Measurements from ENCODE around the gene TMEM201.
"Not testable (repeated sequence)": the region's sequence is repeated elsewhere in the genome, so short reads cannot be mapped to it uniquely, and the experiment has no call there.

The TMEM201 gene

DNA sequence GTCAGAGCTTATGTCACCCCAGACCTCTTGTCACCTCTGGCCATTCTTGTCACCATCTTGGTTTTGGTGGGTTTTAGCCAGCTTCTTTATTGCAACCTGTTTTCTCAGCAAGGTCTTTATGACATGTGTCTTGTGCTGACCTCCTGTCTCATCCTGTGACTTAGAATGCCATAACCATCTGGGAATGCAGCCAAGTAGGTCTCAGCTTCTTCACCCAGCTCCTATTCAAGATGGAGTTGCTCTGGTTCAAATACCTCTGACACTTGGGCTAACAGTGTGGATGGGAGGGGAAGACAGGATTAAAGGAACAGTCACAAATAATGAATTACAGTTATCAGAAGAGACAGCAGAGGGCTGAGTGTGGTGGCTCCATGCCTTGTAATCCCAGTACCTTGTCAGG, 32.3 kb downstream of the TMEM201 start:
- H3K36me3 ChIP-seq (ENCODE audit: control insufficient read depth, insufficient read depth, low read length): no peaks in the 10 kb centered on the region
- H3K9me3 ChIP-seq (ENCODE audit: control insufficient read depth, low read length): no peaks in the 10 kb centered on the region
- no peak overlapping the region for H3K27ac ChIP-seq (ENCODE audit: insufficient read depth, low read depth, low read length, poor library complexity, severe bottlenecking)
- no peaks in the 10 kb centered on the region for H3K27me3 ChIP-seq (ENCODE audit: control insufficient read depth, insufficient read depth, low read length, poor library complexity, severe bottlenecking)
- no peak overlapping the region for H3K4me3 ChIP-seq (ENCODE audit: insufficient read depth, low read depth, low read length)
- H3K4me1 ChIP-seq (ENCODE audit: control insufficient read depth, insufficient read depth, low read length): no peaks in the 10 kb centered on the region

DNA sequence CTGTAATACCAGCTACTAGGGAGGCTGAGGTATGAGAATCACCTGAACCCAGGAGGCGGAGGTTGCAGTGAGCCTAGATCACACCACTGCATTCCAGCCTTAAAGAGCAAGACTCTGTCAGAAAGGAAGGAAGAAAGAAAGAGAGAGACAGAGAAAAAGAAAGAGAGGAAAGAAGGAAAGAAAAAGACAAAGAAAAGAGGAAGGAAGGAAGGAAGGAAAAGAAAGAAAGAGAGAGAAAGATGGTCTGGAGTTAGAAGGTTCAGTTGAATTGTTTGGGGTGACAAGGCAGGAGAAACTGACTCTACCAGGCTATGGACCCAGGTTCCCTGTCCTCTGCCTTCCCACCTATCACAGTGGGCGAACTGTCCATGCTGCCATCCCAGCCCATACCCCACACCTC, 35.4 kb downstream of the TMEM201 start:
- no peaks in the 10 kb centered on the region for H3K4me1 ChIP-seq (ENCODE audit: control insufficient read depth, insufficient read depth, low read length)
- peaks cover 10% of the 10 kb centered on the region for H3K27me3 ChIP-seq (ENCODE audit: control insufficient read depth, insufficient read depth, low read length, poor library complexity, severe bottlenecking)
- H3K4me3 ChIP-seq (ENCODE audit: insufficient read depth, low read depth, low read length): no peak overlapping the region
- H3K9me3 ChIP-seq (ENCODE audit: control insufficient read depth, low read length): no peaks in the 10 kb centered on the region
- H3K36me3 ChIP-seq (ENCODE audit: control insufficient read depth, insufficient read depth, low read length): no peaks in the 10 kb centered on the region
- 88 to 89% methylated on average over 2 of the region's 2 CpGs for WGBS, 2 experiments
- H3K27ac ChIP-seq (ENCODE audit: insufficient read depth, low read depth, low read length, poor library complexity, severe bottlenecking): no peak overlapping the region

DNA sequence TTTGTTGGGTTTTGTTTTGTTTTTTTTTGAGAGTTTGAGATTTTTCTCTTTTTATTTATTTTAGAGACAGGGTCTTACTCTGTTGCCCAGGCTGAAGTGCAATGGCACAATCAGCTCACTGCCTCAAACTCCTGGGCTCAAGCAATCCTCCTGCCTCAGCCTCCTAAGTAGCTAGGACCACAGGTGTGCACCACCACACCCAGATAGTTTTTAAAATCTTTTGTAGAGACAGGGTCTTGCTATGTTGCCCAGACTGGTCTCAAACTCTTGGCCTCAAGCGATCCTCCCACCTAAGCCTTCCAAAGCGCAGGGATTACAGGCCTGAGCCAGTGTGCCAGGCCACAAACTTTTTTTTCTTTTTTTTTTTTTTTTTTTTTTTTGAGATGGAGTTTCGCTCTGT, 36.3 kb downstream of the TMEM201 start:
- not testable (repeated sequence) for H3K9me3 ChIP-seq (ENCODE audit: control insufficient read depth, low read length); H3K36me3 ChIP-seq (ENCODE audit: control insufficient read depth, insufficient read depth, low read length); H3K4me3 ChIP-seq (ENCODE audit: insufficient read depth, low read depth, low read length); H3K4me1 ChIP-seq (ENCODE audit: control insufficient read depth, insufficient read depth, low read length); H3K27me3 ChIP-seq (ENCODE audit: control insufficient read depth, insufficient read depth, low read length, poor library complexity, severe bottlenecking); H3K27ac ChIP-seq (ENCODE audit: insufficient read depth, low read depth, low read length, poor library complexity, severe bottlenecking)
- WGBS, 2 experiments: 92 to 95% methylated on average over 3 of the region's 3 CpGs

DNA sequence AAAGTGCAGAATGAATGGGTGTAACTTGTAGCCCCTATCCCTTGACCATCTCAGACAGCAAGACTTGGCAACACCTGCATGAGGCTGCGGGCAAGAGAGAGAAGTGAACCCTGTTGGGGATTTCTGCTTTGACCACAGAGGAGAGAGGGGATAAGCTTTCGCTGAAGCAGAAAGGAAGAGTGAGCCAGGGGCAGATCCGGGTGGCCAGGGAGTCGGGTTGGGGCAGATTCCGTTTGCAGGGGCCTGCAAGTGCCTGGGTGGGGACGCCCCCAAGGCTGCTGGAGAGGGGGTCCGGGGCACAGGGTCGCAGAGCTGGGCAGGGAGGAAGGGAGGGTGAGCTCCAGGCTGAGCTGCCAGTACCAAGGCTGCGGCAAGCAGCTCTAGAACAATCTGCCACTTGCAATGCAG, 37.5 kb downstream of the TMEM201 start:
- Histone ChIP-seq H3K36me3 (ENCODE audit: control insufficient read depth, insufficient read depth, low read length) (no peaks in the 10 kb centered on the region), H3K4me1 (ENCODE audit: control insufficient read depth, insufficient read depth, low read length) (no peaks in the 10 kb centered on the region), H3K27me3 (ENCODE audit: control insufficient read depth, insufficient read depth, low read length, poor library complexity, severe bottlenecking) (peaks cover 10% of the 10 kb centered on the region), H3K4me3 (ENCODE audit: insufficient read depth, low read depth, low read length) (no peak overlapping the region), H3K27ac (ENCODE audit: insufficient read depth, low read depth, low read length, poor library complexity, severe bottlenecking) (no peak overlapping the region), H3K9me3 (ENCODE audit: control insufficient read depth, low read length) (no peaks in the 10 kb centered on the region)
- 89 to 94% methylated on average over 9 of the region's 9 CpGs for WGBS, 2 experiments

DNA sequence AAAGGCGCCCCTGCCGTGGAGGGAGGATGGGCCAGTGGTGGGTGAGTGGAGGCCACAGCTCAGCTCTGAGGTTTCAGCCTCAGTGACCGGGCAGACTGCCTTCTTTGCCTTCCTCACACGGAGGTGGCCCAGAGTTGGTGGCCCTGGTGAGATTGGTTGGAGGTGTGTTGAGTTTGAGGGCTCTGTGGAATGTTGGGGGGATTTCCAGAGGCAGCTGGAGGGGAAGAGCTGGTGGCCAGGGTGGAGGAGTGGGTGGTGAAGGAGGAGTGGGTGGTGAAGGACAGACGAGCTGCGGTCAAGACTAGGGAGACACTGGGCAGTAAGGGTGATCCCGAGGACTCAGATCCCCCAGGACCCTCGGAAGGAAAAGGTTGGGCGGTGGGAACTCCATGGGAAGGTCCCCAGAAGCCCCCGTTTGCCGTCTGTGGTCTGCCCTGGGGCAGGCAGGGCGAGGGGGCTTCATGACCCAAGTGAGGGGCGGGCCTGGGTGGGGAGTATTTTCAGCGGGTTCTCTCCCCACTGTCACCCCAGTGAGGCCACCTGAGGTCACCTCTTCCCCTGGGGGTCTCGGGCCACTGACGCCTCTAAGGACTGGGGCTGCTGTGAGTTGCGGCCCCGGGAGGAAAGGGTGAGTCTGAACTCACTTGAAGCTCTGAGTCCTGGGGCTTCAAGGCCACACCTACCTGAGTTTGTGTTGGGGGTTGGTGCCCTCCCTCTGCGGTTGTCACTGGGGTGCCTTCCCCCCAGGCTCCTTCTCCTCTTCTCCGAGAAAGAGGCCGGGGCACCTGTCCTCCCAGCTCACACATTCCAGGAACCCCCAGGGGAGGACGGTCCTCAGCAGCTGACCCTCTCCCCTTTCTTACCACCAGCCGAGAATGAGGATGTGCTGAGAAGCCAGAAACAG, 40.1 kb downstream of the TMEM201 start:
- Histone ChIP-seq H3K9me3 (ENCODE audit: control insufficient read depth, low read length) (no peaks in the 10 kb centered on the region), H3K4me3 (ENCODE audit: insufficient read depth, low read depth, low read length) (no peak overlapping the region), H3K4me1 (ENCODE audit: control insufficient read depth, insufficient read depth, low read length) (no peaks in the 10 kb centered on the region), H3K27ac (ENCODE audit: insufficient read depth, low read depth, low read length, poor library complexity, severe bottlenecking) (no peak overlapping the region), H3K27me3 (ENCODE audit: control insufficient read depth, insufficient read depth, low read length, poor library complexity, severe bottlenecking) (peaks cover 10% of the 10 kb centered on the region), H3K36me3 (ENCODE audit: control insufficient read depth, insufficient read depth, low read length) (no peaks in the 10 kb centered on the region)
- WGBS, 2 experiments: 85 to 86% methylated on average over 23 of the region's 23 CpGs

DNA sequence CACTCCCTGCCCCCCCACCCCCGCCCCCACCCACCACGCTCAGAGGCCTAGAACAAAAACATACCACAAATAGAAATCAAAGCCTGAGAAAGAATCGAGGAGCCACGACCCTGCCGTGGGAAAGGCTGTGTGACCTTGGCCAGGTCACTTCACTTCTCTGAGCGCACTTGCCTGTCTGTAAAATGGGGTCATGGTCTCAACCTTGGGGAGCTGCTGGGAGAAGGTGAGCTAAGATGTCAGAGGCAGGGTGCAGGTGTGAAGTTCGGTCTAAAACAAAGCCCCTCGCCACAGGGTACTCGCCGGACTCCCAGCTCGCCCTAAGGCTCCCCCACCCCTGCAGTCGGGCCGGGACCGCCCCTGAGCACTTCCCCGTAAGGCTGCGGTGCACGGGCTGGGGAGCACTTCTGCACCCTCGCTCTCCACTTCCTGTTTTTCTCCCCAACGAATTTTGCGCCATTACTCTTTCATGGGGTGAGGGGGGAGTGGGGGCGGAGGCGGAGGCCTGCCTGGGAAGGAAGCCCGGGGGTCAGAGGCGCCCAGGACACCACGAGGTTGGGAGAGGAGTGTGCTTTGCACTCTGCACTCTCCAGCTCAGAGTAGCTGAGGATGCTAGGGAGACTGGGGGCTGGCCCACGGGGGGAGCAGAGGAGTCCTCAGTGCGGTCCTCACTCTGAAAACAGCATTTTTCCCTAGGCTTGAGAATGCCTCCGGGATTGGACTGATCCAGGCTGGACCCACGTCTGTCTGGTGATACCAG, 40.9 kb downstream of the TMEM201 start:
- Histone ChIP-seq H3K9me3 (ENCODE audit: control insufficient read depth, low read length) (no peaks in the 10 kb centered on the region), H3K27me3 (ENCODE audit: control insufficient read depth, insufficient read depth, low read length, poor library complexity, severe bottlenecking) (peaks cover 10% of the 10 kb centered on the region), H3K4me3 (ENCODE audit: insufficient read depth, low read depth, low read length) (no peak overlapping the region), H3K36me3 (ENCODE audit: control insufficient read depth, insufficient read depth, low read length) (no peaks in the 10 kb centered on the region), H3K4me1 (ENCODE audit: control insufficient read depth, insufficient read depth, low read length) (no peaks in the 10 kb centered on the region), H3K27ac (ENCODE audit: insufficient read depth, low read depth, low read length, poor library complexity, severe bottlenecking) (no peak overlapping the region)
- WGBS, 2 experiments: 79 to 83% methylated on average over 27 of the region's 29 CpGs

DNA sequence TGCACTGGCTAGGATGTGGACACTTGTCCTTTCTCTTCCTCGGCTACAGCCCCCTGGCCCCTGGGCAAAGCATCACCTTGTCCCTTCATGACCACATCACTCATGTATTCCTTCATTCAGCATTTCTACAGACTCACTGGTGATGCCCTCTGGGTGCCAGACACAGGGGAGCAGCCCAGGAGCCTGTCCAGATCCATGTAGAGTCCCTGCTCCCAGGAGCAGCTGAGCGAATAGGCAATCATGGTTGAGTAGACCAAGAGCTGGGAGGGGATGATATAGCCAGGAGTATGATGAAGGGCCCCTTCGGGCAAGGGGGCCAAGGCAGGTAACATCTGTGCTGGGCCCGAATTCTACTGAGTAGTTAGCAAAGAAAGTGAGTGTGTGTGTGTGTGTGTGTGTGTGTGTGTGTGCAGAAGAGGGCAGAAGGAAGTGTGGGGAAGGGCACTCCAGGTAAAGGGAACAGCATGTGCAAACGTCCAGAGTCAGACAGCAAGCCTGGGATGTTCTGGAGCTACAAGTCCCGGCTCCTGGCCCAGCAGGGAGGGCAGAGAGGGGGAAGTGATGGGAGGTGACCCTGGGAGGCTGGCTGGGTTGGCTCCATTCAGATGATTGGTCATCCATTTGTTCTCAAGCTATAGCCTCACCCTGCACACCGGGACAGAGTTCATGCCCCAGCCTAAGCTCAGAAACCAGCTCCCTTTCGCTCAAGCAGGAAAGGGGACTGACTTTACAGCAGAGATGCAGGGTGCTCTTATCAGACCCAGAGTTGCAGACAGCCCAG, 41.8 kb downstream of the TMEM201 start:
- Histone ChIP-seq H3K36me3 (ENCODE audit: control insufficient read depth, insufficient read depth, low read length) (no peaks in the 10 kb centered on the region), H3K4me3 (ENCODE audit: insufficient read depth, low read depth, low read length) (no peak overlapping the region), H3K27ac (ENCODE audit: insufficient read depth, low read depth, low read length, poor library complexity, severe bottlenecking) (no peak overlapping the region), H3K4me1 (ENCODE audit: control insufficient read depth, insufficient read depth, low read length) (no peaks in the 10 kb centered on the region), H3K9me3 (ENCODE audit: control insufficient read depth, low read length) (no peaks in the 10 kb centered on the region), H3K27me3 (ENCODE audit: control insufficient read depth, insufficient read depth, low read length, poor library complexity, severe bottlenecking) (peaks cover 10% of the 10 kb centered on the region)
- WGBS, 2 experiments: 84 to 90% methylated on average over 8 of the region's 8 CpGs

DNA sequence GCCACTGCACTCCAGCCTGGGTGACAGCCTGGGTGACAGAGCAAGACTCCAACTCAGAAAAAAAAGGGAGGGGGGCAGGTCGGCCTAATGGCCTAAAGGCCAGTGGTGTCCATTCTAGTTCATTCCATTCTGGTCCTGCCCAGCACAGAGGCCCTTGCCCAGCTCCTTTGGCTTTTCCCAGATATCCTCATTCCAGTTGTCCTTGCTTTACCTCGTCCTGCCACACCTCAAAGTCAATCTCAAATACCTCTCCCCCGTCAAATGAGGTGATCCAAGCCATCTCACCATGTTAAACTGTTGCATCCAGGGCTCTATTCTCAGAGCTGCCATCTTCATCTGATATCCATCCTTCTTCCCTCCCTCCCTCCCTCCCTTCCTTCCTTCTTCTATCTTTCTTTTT, 42.9 kb downstream of the TMEM201 start:
- H3K4me1 ChIP-seq (ENCODE audit: control insufficient read depth, insufficient read depth, low read length): no peaks in the 10 kb centered on the region
- 87 to 89% methylated on average over 3 of the region's 3 CpGs for WGBS, 2 experiments
- peaks cover 9% of the 10 kb centered on the region for H3K27me3 ChIP-seq (ENCODE audit: control insufficient read depth, insufficient read depth, low read length, poor library complexity, severe bottlenecking)
- no peaks in the 10 kb centered on the region for H3K9me3 ChIP-seq (ENCODE audit: control insufficient read depth, low read length)
- no peak overlapping the region for H3K4me3 ChIP-seq (ENCODE audit: insufficient read depth, low read depth, low read length)
- no peak overlapping the region for H3K27ac ChIP-seq (ENCODE audit: insufficient read depth, low read depth, low read length, poor library complexity, severe bottlenecking)
- H3K36me3 ChIP-seq (ENCODE audit: control insufficient read depth, insufficient read depth, low read length): no peaks in the 10 kb centered on the region

DNA sequence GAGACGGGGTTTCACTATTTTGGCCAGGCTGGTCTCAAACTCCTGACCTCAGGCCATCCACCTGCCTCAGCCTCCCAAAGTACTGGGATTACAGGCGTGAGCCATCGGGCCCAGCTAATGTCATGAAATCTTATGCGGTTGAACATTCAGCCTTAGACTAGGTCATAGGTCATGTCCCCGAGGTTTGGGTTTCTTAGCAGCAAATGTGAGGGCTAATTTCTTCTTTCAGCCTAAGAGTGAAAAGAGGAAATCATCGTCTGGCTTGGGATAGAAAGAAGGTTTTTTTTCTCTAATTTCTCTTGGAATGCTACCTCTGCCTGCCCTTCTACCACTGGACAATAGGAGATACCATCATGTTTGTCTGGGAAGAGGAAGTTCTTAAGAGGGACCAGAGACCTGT, 44.8 kb downstream of the TMEM201 start:
- WGBS, 2 experiments: 91 to 93% methylated on average over 6 of the region's 6 CpGs
- Histone ChIP-seq H3K27ac (ENCODE audit: insufficient read depth, low read depth, low read length, poor library complexity, severe bottlenecking) (no peak overlapping the region), H3K36me3 (ENCODE audit: control insufficient read depth, insufficient read depth, low read length) (no peaks in the 10 kb centered on the region), H3K4me1 (ENCODE audit: control insufficient read depth, insufficient read depth, low read length) (no peaks in the 10 kb centered on the region), H3K9me3 (ENCODE audit: control insufficient read depth, low read length) (no peaks in the 10 kb centered on the region), H3K4me3 (ENCODE audit: insufficient read depth, low read depth, low read length) (no peak overlapping the region), H3K27me3 (ENCODE audit: control insufficient read depth, insufficient read depth, low read length, poor library complexity, severe bottlenecking) (no peaks in the 10 kb centered on the region)

DNA sequence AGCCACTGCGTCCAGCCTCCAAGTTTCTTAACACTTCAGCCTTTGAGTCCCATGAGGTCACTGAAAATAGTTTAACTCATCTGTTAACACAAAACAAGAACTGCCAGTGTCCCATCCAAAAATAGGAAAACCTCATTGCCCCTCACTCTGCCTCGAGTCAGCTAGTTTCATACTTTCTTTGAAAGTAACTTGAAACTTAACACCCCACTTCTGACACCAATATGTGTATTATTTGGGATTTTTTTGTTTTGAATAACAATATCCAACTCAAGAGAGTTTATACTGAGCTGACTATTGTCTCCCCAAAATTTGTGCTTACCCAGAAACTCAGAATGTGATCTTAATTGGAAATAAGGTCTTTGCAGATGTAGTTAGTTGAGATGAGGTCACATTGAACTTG, 45.9 kb downstream of the TMEM201 start:
- no peaks in the 10 kb centered on the region for H3K36me3 ChIP-seq (ENCODE audit: control insufficient read depth, insufficient read depth, low read length)
- no peaks in the 10 kb centered on the region for H3K4me1 ChIP-seq (ENCODE audit: control insufficient read depth, insufficient read depth, low read length)
- H3K9me3 ChIP-seq (ENCODE audit: control insufficient read depth, low read length): no peaks in the 10 kb centered on the region
- 90 to 99% methylated on average over 2 of the region's 2 CpGs for WGBS, 2 experiments
- no peaks in the 10 kb centered on the region for H3K27me3 ChIP-seq (ENCODE audit: control insufficient read depth, insufficient read depth, low read length, poor library complexity, severe bottlenecking)
- H3K27ac ChIP-seq (ENCODE audit: insufficient read depth, low read depth, low read length, poor library complexity, severe bottlenecking): no peak overlapping the region
- no peak overlapping the region for H3K4me3 ChIP-seq (ENCODE audit: insufficient read depth, low read depth, low read length)
